ENCODE measurements around the gene ANKRD1.

GRCh38 chr10:90925079-90926029 lies 4.5 kb upstream of the ANKRD1 start:
- TF ChIP-seq CTCF (IDR thresholded peaks at IDR 0.05), result no peak
- no peak for TF ChIP-seq EZH2 (IDR thresholded peaks at IDR 0.05; ENCODE audit: borderline replicate concordance, insufficient read depth, low read depth, low read length, poor library complexity, severe bottlenecking)

Measured in B cell (primary cell).